Mucosa of rectum (tissue), 2 donors: ENCODE results near the gene OBP2A.
"Not testable (repeated sequence)": the region's sequence is repeated elsewhere in the genome, so short reads cannot be mapped to it uniquely, and the experiment has no call there.

Source experiments
- H3K27ac ChIP-seq, 2 donors: one replicate each; pipeline ENCODE4 v1.7.0; 2013; ENCODE audit warnings: inconsistent platforms in 2 of 2, low read depth in 2 of 2, low read length in 2 of 2
- H3K27me3 ChIP-seq, 2 donors: one replicate each; pipeline ENCODE4 v1.7.0; 2013; ENCODE audit warnings: low read length in 2 of 2; ENCODE audit not compliant: control insufficient read depth in 2 of 2, insufficient read depth in 2 of 2
- H3K36me3 ChIP-seq, 2 donors: one replicate each; pipeline ENCODE4 v1.7.0; 2013; ENCODE audit warnings: low read length in 2 of 2; ENCODE audit not compliant: control insufficient read depth in 2 of 2, insufficient read depth in 2 of 2
- H3K4me1 ChIP-seq, 2 donors: one replicate each; pipeline ENCODE4 v1.7.0; 2013; ENCODE audit warnings: low read length in 2 of 2, mild to moderate bottlenecking in 1 of 2; ENCODE audit not compliant: control insufficient read depth in 2 of 2, insufficient read depth in 2 of 2
- H3K4me3 ChIP-seq, 2 donors: one replicate each; pipeline ENCODE4 v1.7.0; 2013; ENCODE audit warnings: low read length in 2 of 2
- H3K9ac ChIP-seq, 2 donors: one replicate each; pipeline ENCODE4 v1.7.0; 2013; ENCODE audit warnings: low read length in 2 of 2, low read depth in 1 of 2, mild to moderate bottlenecking in 1 of 2
- H3K9me3 ChIP-seq, 2 donors: one replicate each; pipeline ENCODE4 v1.7.0; 2013; ENCODE audit warnings: low read length in 2 of 2; ENCODE audit not compliant: control insufficient read depth in 2 of 2
- donor health status: healthy.
- donor health status: Normal muscosa, but diverticular disease.

The OBP2A gene

DNA sequence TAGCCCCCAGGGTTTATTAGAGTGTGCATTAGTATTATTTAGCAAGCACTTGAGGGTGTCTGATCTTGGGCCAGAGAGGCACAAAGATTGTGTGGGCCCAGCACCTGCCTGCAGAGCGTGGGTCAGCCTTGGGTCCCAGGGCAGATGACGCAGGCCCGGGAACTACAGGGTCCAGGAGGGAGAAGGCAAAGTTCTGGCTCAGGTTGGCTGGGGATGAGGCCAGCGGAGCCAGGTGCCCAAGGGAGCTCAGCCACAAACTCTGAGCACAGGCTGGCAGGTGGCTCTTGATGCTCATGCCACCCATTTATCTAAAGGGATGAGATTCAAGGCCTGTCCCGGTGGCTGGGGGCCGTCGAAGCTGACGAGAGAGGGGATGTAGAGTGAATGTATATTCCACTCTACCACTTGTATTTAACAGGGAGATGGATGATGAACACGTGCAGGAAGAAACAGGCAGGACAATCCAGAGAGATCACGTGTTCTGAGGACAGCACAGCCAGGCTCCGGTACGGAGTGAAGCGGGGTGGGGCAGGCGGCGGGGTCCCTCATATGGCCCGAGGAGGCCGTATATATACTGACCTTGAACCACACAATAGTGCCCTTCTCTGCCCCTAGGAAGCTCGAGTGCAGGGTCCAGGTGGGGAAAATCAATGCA lies 818 bp upstream of the OBP2A start:
- H3K4me3 ChIP-seq = no peak overlapping the region
- H3K9ac ChIP-seq = no peak overlapping the region
- H3K27ac ChIP-seq = no peak overlapping the region
- no peaks in the 10 kb centered on the region for H3K4me1 ChIP-seq
- no peaks in the 10 kb centered on the region for H3K36me3 ChIP-seq
- no peaks in the 10 kb centered on the region for H3K9me3 ChIP-seq
- H3K27me3 ChIP-seq = no peaks in the 10 kb centered on the region

DNA sequence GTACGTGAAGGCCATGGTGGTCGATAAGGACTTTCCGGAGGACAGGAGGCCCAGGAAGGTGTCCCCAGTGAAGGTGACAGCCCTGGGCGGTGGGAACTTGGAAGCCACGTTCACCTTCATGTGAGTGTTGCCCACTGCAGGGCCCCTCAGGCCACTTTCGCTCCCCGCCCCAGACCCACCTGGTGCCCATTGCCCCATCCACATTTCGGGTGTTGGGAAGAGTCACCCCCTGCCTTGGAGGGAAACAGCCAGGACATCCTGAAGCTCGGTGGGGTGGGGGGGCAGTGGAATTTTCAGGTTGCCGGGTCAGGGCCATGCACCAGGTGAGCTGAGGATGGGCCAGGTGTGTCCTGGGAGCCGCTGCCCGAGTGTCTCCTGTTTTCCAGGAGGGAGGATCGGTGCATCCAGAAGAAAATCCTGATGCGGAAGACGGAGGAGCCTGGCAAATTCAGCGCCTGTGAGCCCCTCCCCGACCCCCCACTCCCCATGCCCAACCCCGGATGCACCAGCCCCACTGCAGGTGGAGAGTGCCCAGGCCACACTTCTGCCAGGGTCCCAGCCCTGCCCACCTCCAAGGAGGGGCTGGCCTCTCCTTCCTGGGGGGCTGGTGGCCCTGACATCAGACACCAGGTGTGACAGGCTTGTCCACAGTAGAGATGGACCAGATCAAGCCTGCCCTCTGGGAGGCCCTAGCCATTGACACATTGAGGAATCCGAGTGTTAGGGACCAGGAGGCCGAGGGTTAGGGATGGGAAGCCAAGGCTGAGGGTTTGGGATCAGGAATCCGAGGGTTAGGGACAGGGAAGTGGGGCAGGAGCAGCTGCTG lies 1.1 kb downstream of the OBP2A start:
- H3K4me3 ChIP-seq, H3K27ac ChIP-seq, H3K9ac ChIP-seq, H3K36me3 ChIP-seq, H3K9me3 ChIP-seq, H3K27me3 ChIP-seq, H3K4me1 ChIP-seq: not testable (repeated sequence)

GRCh38 chr9:135547756-135548736 lies 2.1 kb downstream of the OBP2A start:
- H3K27ac ChIP-seq = no peak overlapping the region
- no peaks in the 10 kb centered on the region for H3K4me1 ChIP-seq
- no peaks in the 10 kb centered on the region for H3K27me3 ChIP-seq
- H3K9me3 ChIP-seq = no peaks in the 10 kb centered on the region
- no peaks in the 10 kb centered on the region for H3K36me3 ChIP-seq
- H3K4me3 ChIP-seq = no peak overlapping the region
- no peak overlapping the region for H3K9ac ChIP-seq

GRCh38 chr9:135549478-135550343 lies 3.8 kb downstream of the OBP2A start:
- H3K9ac ChIP-seq, H3K9me3 ChIP-seq, H3K27ac ChIP-seq, H3K36me3 ChIP-seq, H3K27me3 ChIP-seq, H3K4me3 ChIP-seq, H3K4me1 ChIP-seq: not testable (repeated sequence)

GRCh38 chr9:135550344-135550918 lies 4.5 kb downstream of the OBP2A start:
- Histone ChIP-seq H3K9me3 (no peaks in the 10 kb centered on the region), H3K27me3 (no peaks in the 10 kb centered on the region), H3K36me3 (no peaks in the 10 kb centered on the region), H3K27ac (no peak overlapping the region), H3K4me3 (no peak overlapping the region), H3K4me1 (no peaks in the 10 kb centered on the region), H3K9ac (no peak overlapping the region)

DNA sequence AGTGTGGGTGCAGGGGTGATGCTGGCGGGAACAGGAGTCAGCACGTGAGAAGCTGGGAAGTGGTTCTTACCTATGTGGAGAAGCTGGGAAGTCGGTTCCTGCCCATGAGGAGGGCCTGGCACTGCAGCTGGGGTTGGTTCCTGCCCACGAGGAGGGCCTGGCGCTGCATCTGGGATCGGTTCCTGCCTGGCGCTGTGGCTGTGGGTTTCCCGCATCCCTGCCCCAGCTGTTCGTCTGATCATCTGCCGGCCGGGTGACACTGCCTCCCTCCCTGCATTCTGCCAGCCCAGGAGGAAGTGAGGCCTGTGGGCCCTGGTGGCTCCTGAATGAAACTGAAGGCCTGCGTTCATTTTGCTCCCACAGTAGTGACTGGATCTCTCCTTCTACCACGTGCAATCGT lies 5.1 kb downstream of the OBP2A start:
- no peaks in the 10 kb centered on the region for H3K27me3 ChIP-seq
- H3K4me1 ChIP-seq = no peaks in the 10 kb centered on the region
- no peak overlapping the region for H3K9ac ChIP-seq
- H3K4me3 ChIP-seq = no peak overlapping the region
- H3K27ac ChIP-seq = no peak overlapping the region
- no peaks in the 10 kb centered on the region for H3K36me3 ChIP-seq
- H3K9me3 ChIP-seq = no peaks in the 10 kb centered on the region

DNA sequence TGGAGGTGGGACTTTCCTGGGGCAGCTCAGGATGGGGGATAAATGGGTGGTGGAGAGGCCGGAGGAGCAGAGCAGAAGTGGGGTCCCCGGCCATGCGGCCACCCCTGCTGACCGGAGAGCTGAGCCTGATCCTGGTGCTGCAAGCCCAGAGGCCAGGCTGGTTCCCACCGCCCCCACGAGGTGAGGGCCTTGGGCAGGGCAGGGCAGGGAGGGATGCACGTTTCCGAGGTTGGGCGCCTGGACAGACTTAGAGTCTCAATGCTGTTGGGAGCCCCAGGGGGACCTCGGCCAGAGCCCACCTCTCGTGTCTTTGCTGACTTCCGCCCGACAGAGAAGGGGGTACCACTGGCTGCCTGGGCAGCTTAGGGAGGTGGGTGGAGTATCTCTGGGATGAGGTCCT lies 5.5 kb downstream of the OBP2A start:
- no peak overlapping the region for H3K9ac ChIP-seq
- no peaks in the 10 kb centered on the region for H3K9me3 ChIP-seq
- no peak overlapping the region for H3K4me3 ChIP-seq
- no peaks in the 10 kb centered on the region for H3K4me1 ChIP-seq
- no peaks in the 10 kb centered on the region for H3K36me3 ChIP-seq
- H3K27me3 ChIP-seq = no peaks in the 10 kb centered on the region
- H3K27ac ChIP-seq = no peak overlapping the region

- Histone ChIP-seq H3K4me1 (no peaks in the 10 kb centered on the region), H3K9ac (no peak overlapping the region), H3K9me3 (no peaks in the 10 kb centered on the region), H3K36me3 (no peaks in the 10 kb centered on the region), H3K4me3 (no peak overlapping the region), H3K27me3 (no peaks in the 10 kb centered on the region), H3K27ac (no peak overlapping the region)
These were observed 6.2 kb downstream of the OBP2A start for GRCh38 chr9:135552021-135552697.

- no peaks in the 10 kb centered on the region for H3K27me3 ChIP-seq
- no peaks in the 10 kb centered on the region for H3K9me3 ChIP-seq
- no peaks in the 10 kb centered on the region for H3K36me3 ChIP-seq
- H3K4me1 ChIP-seq = no peaks in the 10 kb centered on the region
- H3K27ac ChIP-seq = no peak overlapping the region
- H3K9ac ChIP-seq = no peak overlapping the region
- H3K4me3 ChIP-seq = no peak overlapping the region
These were observed 6.8 kb downstream of the OBP2A start for GRCh38 chr9:135552698-135553171.
